HepG2 (cell line): ENCODE measurements around the gene MTMR4. TPM values are rescaled to one million over a fixed set of nuclear protein-coding genes. Genes with fewer than 3 reads are reported as not detected.

Experiments used
- FOXP1 ChIP-seq, 2 experiments: fragments of 450-650 bp in 1 of 2; IDR thresholded peaks; 2 replicates each; pipeline ENCODE4 v1.6.1; 2017 to 2018; ENCODE audit warnings: antibody characterized with exemption in 1 of 2
- KLF12 ChIP-seq: sonication (generic); formaldehyde crosslinking; IDR thresholded peaks from 2 replicates; pipeline ENCODE4 v1.4.0; 2020; ENCODE audit warnings: missing genetic modification reagents, borderline replicate concordance
- POLR2AphosphoS2 ChIP-seq: IDR thresholded peaks from 2 replicates; pipeline ENCODE4 v1.6.1; 2011; ENCODE audit warnings: low read depth, low read length, improper control_type of control experiment
- PPARG ChIP-seq: conservative IDR thresholded peaks from 2 replicates; pipeline ENCODE4 v1.6.1; 2016; ENCODE audit warnings: missing biosample characterization, missing genetic modification reagents
- TSC22D2 ChIP-seq: sonication (generic); formaldehyde crosslinking; IDR thresholded peaks from 2 replicates; pipeline ENCODE4 v1.5.1; 2020; ENCODE audit warnings: missing genetic modification reagents, mild to moderate bottlenecking, borderline replicate concordance
- ZFAT ChIP-seq: sonication (generic); formaldehyde crosslinking; conservative IDR thresholded peaks from 2 replicates; pipeline ENCODE4 v1.8.1; 2023; ENCODE audit warnings: missing genetic modification reagents, inconsistent platforms
- ZFYVE20 ChIP-seq: sonication (generic); formaldehyde crosslinking; IDR thresholded peaks from 2 replicates; pipeline ENCODE4 v1.8.0; 2023; ENCODE audit warnings: low read depth, mild to moderate bottlenecking, moderate library complexity, missing genetic modification reagents, borderline replicate concordance
- ZMYM2 ChIP-seq: sonication (generic); formaldehyde crosslinking; IDR thresholded peaks from 2 replicates; pipeline ENCODE4 v1.8.0; 2022; ENCODE audit warnings: mild to moderate bottlenecking, missing genetic modification reagents
- ZNF75D ChIP-seq: sonication (generic); formaldehyde crosslinking; IDR thresholded peaks from 2 replicates; pipeline ENCODE4 v1.8.1; 2023; ENCODE audit warnings: missing genetic modification reagents, mild to moderate bottlenecking, borderline replicate concordance
- ZNF790 ChIP-seq: sonication (generic); formaldehyde crosslinking; IDR thresholded peaks from 2 replicates; pipeline ENCODE4 v1.8.0; 2022; ENCODE audit warnings: missing genetic modification reagents, mild to moderate bottlenecking, borderline replicate concordance
- polyA plus RNA-seq, 8 experiments: library from polyadenylated mRNA; depleted of rRNA in 3 of 8; stranded (reverse) in 7 of 8; unstranded in 1 of 8; fragments of >200 nt; fragmentation: Illumina TruSeq in 4 of 8; extraction: Trizol in 4 of 8; gene quantifications; 2 replicates each; pipeline versions ENCODE4 v1.2.1 to v1.2.3, GENCODE V29; 2011 to 2016; ENCODE audit warnings: low read depth in 4 of 8, missing spikeins in 1 of 8, mixed read lengths in 1 of 8; ENCODE audit not compliant: insufficient read depth in 1 of 8
- total RNA-seq, 5 experiments: library from RNA; depleted of rRNA; stranded (reverse); fragments of >200 nt; fragmentation: Illumina TruSeq; extraction: Trizol; gene quantifications; 2 replicates each; pipeline ENCODE4 v1.2.3, GENCODE V29; 2016; ENCODE audit warnings: low read depth in 1 of 5
- TF ChIP-seq, protein P1 (sequence below): sonication (generic); formaldehyde crosslinking; IDR thresholded peaks from 2 replicates; pipeline ENCODE4 v1.5.0; 2020; ENCODE audit warnings: missing genetic modification reagents
- TF ChIP-seq, protein P2 (sequence below): sonication (generic); formaldehyde crosslinking; IDR thresholded peaks from 2 replicates; pipeline ENCODE4 v1.4.0; 2020; ENCODE audit warnings: missing genetic modification reagents
- TF ChIP-seq, protein P3 (sequence below): sonication (generic); formaldehyde crosslinking; IDR thresholded peaks from 2 replicates; pipeline ENCODE4 v1.4.0; 2020; ENCODE audit warnings: low read depth, missing genetic modification reagents

Gene MTMR4
- total and polyA plus RNA-seq, 2 of the 13 experiments (the other 11 are each of a cell fraction or from before 2014, with no cell fraction given), result 62.5 to 65.1 TPM

DNA sequence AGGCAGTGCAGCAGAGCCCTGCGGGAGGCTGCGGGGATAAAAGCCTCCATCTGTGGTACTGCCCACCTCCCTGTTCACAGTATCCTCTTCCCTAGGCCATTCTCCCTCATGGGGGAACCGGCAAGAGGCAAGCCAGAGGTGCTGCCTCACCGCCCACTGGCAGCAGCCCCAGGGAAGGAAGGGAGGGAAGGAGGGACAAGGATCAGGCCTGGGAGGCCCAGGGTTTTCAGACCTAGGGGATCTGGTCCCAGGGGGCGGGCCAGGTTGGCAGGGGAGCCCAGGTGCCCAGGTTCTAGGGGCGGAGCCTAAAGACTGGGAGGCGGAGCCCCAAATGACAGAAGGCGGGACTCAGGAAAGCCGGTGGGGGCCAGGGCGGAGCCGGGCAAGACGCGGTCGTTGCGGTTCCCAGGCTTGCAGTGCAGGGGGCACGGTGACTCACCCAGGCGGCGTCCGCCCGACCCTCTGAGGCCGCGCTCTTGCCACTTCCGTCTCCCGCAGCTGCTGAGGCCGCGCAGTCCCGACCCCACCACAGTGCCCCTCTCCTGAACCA, 3.0 kb upstream of the MTMR4 start (continued):
- TF ChIP-seq, protein P1, sequence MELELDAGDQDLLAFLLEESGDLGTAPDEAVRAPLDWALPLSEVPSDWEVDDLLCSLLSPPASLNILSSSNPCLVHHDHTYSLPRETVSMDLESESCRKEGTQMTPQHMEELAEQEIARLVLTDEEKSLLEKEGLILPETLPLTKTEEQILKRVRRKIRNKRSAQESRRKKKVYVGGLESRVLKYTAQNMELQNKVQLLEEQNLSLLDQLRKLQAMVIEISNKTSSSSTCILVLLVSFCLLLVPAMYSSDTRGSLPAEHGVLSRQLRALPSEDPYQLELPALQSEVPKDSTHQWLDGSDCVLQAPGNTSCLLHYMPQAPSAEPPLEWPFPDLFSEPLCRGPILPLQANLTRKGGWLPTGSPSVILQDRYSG (CRISPR knock-in tag), result no peak
- TF ChIP-seq ZMYM2 (CRISPR knock-in tag) (no peak), PPARG (no peak), ZFYVE20 (no peak), ZNF75D (CRISPR knock-in tag) (no peak), ZFAT (CRISPR knock-in tag) (no peak), POLR2AphosphoS2 (no peak), TSC22D2 (no peak), FOXP1 (IDR thresholded peaks at IDR 0.05) (no peak), FOXP1 (CRISPR knock-in tag; IDR thresholded peaks at IDR 0.05) (no peak), ZNF790 (CRISPR knock-in tag) (no peak), KLF12 (CRISPR knock-in tag) (no peak)
- TF ChIP-seq, protein P2, sequence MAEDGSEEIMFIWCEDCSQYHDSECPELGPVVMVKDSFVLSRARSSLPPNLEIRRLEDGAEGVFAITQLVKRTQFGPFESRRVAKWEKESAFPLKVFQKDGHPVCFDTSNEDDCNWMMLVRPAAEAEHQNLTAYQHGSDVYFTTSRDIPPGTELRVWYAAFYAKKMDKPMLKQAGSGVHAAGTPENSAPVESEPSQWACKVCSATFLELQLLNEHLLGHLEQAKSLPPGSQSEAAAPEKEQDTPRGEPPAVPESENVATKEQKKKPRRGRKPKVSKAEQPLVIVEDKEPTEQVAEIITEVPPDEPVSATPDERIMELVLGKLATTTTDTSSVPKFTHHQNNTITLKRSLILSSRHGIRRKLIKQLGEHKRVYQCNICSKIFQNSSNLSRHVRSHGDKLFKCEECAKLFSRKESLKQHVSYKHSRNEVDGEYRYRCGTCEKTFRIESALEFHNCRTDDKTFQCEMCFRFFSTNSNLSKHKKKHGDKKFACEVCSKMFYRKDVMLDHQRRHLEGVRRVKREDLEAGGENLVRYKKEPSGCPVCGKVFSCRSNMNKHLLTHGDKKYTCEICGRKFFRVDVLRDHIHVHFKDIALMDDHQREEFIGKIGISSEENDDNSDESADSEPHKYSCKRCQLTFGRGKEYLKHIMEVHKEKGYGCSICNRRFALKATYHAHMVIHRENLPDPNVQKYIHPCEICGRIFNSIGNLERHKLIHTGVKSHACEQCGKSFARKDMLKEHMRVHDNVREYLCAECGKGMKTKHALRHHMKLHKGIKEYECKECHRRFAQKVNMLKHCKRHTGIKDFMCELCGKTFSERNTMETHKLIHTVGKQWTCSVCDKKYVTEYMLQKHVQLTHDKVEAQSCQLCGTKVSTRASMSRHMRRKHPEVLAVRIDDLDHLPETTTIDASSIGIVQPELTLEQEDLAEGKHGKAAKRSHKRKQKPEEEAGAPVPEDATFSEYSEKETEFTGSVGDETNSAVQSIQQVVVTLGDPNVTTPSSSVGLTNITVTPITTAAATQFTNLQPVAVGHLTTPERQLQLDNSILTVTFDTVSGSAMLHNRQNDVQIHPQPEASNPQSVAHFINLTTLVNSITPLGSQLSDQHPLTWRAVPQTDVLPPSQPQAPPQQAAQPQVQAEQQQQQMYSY (CRISPR knock-in tag), result no peak
- TF ChIP-seq, protein P3, sequence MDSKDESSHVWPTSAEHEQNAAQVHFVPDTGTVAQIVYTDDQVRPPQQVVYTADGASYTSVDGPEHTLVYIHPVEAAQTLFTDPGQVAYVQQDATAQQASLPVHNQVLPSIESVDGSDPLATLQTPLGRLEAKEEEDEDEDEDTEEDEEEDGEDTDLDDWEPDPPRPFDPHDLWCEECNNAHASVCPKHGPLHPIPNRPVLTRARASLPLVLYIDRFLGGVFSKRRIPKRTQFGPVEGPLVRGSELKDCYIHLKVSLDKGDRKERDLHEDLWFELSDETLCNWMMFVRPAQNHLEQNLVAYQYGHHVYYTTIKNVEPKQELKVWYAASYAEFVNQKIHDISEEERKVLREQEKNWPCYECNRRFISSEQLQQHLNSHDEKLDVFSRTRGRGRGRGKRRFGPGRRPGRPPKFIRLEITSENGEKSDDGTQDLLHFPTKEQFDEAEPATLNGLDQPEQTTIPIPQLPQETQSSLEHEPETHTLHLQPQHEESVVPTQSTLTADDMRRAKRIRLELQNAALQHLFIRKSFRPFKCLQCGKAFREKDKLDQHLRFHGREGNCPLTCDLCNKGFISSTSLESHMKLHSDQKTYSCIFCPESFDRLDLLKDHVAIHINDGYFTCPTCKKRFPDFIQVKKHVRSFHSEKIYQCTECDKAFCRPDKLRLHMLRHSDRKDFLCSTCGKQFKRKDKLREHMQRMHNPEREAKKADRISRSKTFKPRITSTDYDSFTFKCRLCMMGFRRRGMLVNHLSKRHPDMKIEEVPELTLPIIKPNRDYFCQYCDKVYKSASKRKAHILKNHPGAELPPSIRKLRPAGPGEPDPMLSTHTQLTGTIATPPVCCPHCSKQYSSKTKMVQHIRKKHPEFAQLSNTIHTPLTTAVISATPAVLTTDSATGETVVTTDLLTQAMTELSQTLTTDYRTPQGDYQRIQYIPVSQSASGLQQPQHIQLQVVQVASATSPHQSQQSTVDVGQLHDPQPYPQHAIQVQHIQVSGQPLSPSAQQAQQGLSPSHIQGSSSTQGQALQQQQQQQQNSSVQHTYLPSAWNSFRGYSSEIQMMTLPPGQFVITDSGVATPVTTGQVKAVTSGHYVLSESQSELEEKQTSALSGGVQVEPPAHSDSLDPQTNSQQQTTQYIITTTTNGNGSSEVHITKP, result no peak
